ENCODE measurements around the gene CYTH2.

GRCh38 chr19:48514123-48514458 is 44.9 kb downstream of the CYTH2 start:
- no peak for TF ChIP-seq EZH2 (IDR thresholded peaks at IDR 0.05; ENCODE audit: borderline replicate concordance, insufficient read depth, low read length, poor library complexity, severe bottlenecking)
- no peak for TF ChIP-seq POLR2AphosphoS5 (IDR thresholded peaks at IDR 0.05)
- no peak for TF ChIP-seq CTCF (IDR thresholded peaks at IDR 0.05; ENCODE audit: poor library complexity, severe bottlenecking)
- no peak for TF ChIP-seq EP300 (conservative IDR thresholded peaks at IDR 0.05; ENCODE audit: poor library complexity, severe bottlenecking)
- TF ChIP-seq RAD21 (conservative IDR thresholded peaks at IDR 0.05): no peak
- no peak for TF ChIP-seq REST (IDR thresholded peaks at IDR 0.05; ENCODE audit: borderline replicate concordance)
- no peak for TF ChIP-seq MXI1 (conservative IDR thresholded peaks at IDR 0.05; ENCODE audit: poor library complexity, severe bottlenecking)
- no peak for TF ChIP-seq SMC3 (conservative IDR thresholded peaks at IDR 0.05; ENCODE audit: poor library complexity)
